HCT116 (cell line): ENCODE results near the gene RABGGTA. TPM values are rescaled to one million over a fixed set of nuclear protein-coding genes. Genes with fewer than 3 reads are reported as not detected.

ENCODE experiments used
- ATAC-seq: fragments of 200-7000 bp; cut with Tn5 transposase; 2 replicates; pipeline ENCODE4 v1.9.1; 2020; ENCODE audit warnings: mild to moderate bottlenecking, moderate library complexity
- BruUV-seq: library from RNA; stranded (reverse); fragments of 400-500 nt; replicated peaks from 2 replicates; lab custom pipeline; 2021; lab: Mats Ljungman, UMichigan
- CTCF ChIA-PET: fragments of 300-600 bp; sonication (Branson Sonifier 250); formaldehyde crosslinking; loops from one replicate; lab custom pipeline; 2021; ENCODE audit warnings: antibody characterized with exemption; lab: Charles Lee
- POLR2A ChIA-PET: fragments of 300-600, 350-600 bp; sonication (Branson Sonifier 250); formaldehyde crosslinking; loops from one replicate; lab custom pipeline; 2021; ENCODE audit warnings: antibody characterized with exemption; lab: Charles Lee
- RAD21 ChIA-PET, 2 experiments: fragments of 300-600 bp; sonication (Branson Sonifier 250); formaldehyde crosslinking; loops; one replicate each; lab custom pipeline; 2023; ENCODE audit warnings: low total read pairs in 2 of 2; ENCODE audit not compliant: uncharacterized antibody in 2 of 2, unreplicated experiment in 2 of 2, low non-redundant PET in 1 of 2; lab: Charles Lee
- DNase-seq: peaks from one replicate; pipeline ENCODE4 v3.0.0-alpha.2; 2010; ENCODE audit warnings: low read depth, low spot score
- H2AFZ ChIP-seq: fragments of 200-600 bp; shearing (Covaris generic), sonication (generic); 2 replicates; pipeline ENCODE4 v1.6.1; 2017; ENCODE audit warnings: low read depth, mixed run types, mixed read lengths, antibody characterized with exemption, low read length; ENCODE audit not compliant: poor library complexity, severe bottlenecking
- H3K27ac ChIP-seq: 2 replicates; pipeline ENCODE4 v1.5.1; 2012; ENCODE audit warnings: low read depth, low read length
- H3K27me3 ChIP-seq: fragments of 200-600 bp; sonication (generic); 2 replicates; pipeline ENCODE4 v1.6.1; 2016; ENCODE audit warnings: mixed run types, low read length, mixed read lengths; ENCODE audit not compliant: insufficient read depth
- H3K36me3 ChIP-seq, 2 experiments: fragments of 200-500 bp in 1 of 2; fragments of 200-600 bp in 1 of 2; sonication (Bioruptor generic) in 1 of 2; sonication (generic) in 1 of 2; 2 replicates each; pipeline versions ENCODE4 v1.5.1 to v1.6.1; 2014 to 2016; ENCODE audit warnings: low read length in 2 of 2, inconsistent platforms in 1 of 2, mixed read lengths in 1 of 2, mixed run types in 1 of 2; ENCODE audit not compliant: insufficient read depth in 2 of 2, control insufficient read depth in 1 of 2
- H3K4me1 ChIP-seq, 2 experiments: fragments of 200-600 bp in 1 of 2; sonication (generic) in 1 of 2; 2 replicates each; pipeline versions ENCODE4 v1.5.1 to v1.6.1; 2012 to 2017; ENCODE audit warnings: low read length in 2 of 2, inconsistent platforms in 1 of 2, mild to moderate bottlenecking in 1 of 2, mixed read lengths in 1 of 2, mixed run types in 1 of 2, moderate library complexity in 1 of 2; ENCODE audit not compliant: insufficient read depth in 2 of 2, control insufficient read depth in 1 of 2
- H3K4me2 ChIP-seq: fragments of 200-600 bp; sonication (generic); 2 replicates; pipeline ENCODE4 v1.6.1; 2017; ENCODE audit warnings: mixed run types, low read length, mixed read lengths
- H3K4me3 ChIP-seq, 2 experiments: fragments of 200-600 bp in 1 of 2; sonication (generic) in 1 of 2; replicated peaks in 1 of 2; 2 replicates each; pipeline ENCODE4 v1.5.1; 2011 to 2016; ENCODE audit warnings: low read length in 2 of 2, control low read depth in 1 of 2, low read depth in 1 of 2, mild to moderate bottlenecking in 1 of 2, mixed read lengths in 1 of 2, mixed run types in 1 of 2
- H3K79me2 ChIP-seq: fragments of 200-600 bp; sonication (generic); 2 replicates; pipeline ENCODE4 v1.6.1; 2017; ENCODE audit warnings: mild to moderate bottlenecking, mixed run types, low read length, moderate library complexity, mixed read lengths; ENCODE audit not compliant: insufficient read depth
- H3K9ac ChIP-seq: fragments of 200-600 bp; sonication (generic); 2 replicates; pipeline ENCODE4 v1.6.1; 2016; ENCODE audit warnings: low read length, mixed read lengths
- H3K9me2 ChIP-seq: fragments of 200-600 bp; sonication (generic), shearing (Covaris generic); 2 replicates; pipeline ENCODE4 v1.6.1; 2017; ENCODE audit warnings: mixed run types, mild to moderate bottlenecking, moderate library complexity; ENCODE audit not compliant: insufficient read depth
- H3K9me3 ChIP-seq, 2 experiments: fragments of 200-500 bp in 1 of 2; fragments of 200-600 bp in 1 of 2; sonication (Bioruptor generic) in 1 of 2; sonication (generic) in 1 of 2; 2 replicates each; pipeline ENCODE4 v1.6.1; 2014 to 2017; ENCODE audit warnings: low read length in 2 of 2, mixed read lengths in 2 of 2, inconsistent platforms in 1 of 2, low read depth in 1 of 2, mild to moderate bottlenecking in 1 of 2, mixed run types in 1 of 2, moderate library complexity in 1 of 2; ENCODE audit not compliant: control insufficient read depth in 1 of 2, insufficient read depth in 1 of 2
- H4K20me1 ChIP-seq: fragments of 200-600 bp; sonication (generic), shearing (Covaris generic); 2 replicates; pipeline ENCODE4 v1.6.1; 2017; ENCODE audit warnings: mixed run types, mild to moderate bottlenecking, moderate library complexity; ENCODE audit not compliant: insufficient read depth
- CEBPB ChIP-seq: IDR thresholded peaks from 2 replicates; pipeline ENCODE4 v1.6.1; 2012; ENCODE audit warnings: low read depth
- ELF1 ChIP-seq: IDR thresholded peaks from 2 replicates; pipeline ENCODE4 v1.6.1; 2012; ENCODE audit warnings: low read depth, borderline replicate concordance
- EZH2 ChIP-seq: fragments of 200-600 bp; sonication (generic); IDR thresholded peaks from 2 replicates; pipeline ENCODE4 v1.6.1; 2017; ENCODE audit warnings: antibody characterized with exemption, mixed run types
- EZH2phosphoT487 ChIP-seq: fragments of 200-600 bp; IDR thresholded peaks from 2 replicates; pipeline ENCODE4 v1.6.1; 2018; ENCODE audit warnings: antibody characterized with exemption, borderline replicate concordance
- FOSL1 ChIP-seq: IDR thresholded peaks from 2 replicates; pipeline ENCODE4 v1.6.1; 2012; ENCODE audit warnings: low read depth
- JUND ChIP-seq: IDR thresholded peaks from 2 replicates; pipeline ENCODE4 v1.6.1; 2012
- POLR2AphosphoS5 ChIP-seq: IDR thresholded peaks from 2 replicates; pipeline ENCODE4 v1.6.1; 2011; ENCODE audit warnings: mild to moderate bottlenecking, low read depth, low read length, moderate library complexity
- RAD21 ChIP-seq: IDR thresholded peaks from 2 replicates; pipeline ENCODE4 v1.6.1; 2012; ENCODE audit warnings: low read depth, mild to moderate bottlenecking
- SIN3A ChIP-seq: IDR thresholded peaks from 2 replicates; pipeline ENCODE4 v1.6.1; 2012; ENCODE audit warnings: low read depth
- SRF ChIP-seq: IDR thresholded peaks from 2 replicates; pipeline ENCODE4 v1.6.1; 2012; ENCODE audit warnings: low read depth
- YY1 ChIP-seq: IDR thresholded peaks from 2 replicates; pipeline ENCODE4 v1.6.1; 2011; ENCODE audit warnings: low read length, low read depth, moderate library complexity, mild to moderate bottlenecking; ENCODE audit not compliant: insufficient replicate concordance; ENCODE audit errors: extremely low read depth
- ZNF274 ChIP-seq: fragments of 200-500 bp; sonication (Bioruptor generic); IDR thresholded peaks from 2 replicates; pipeline ENCODE4 v1.6.1; 2014; ENCODE audit warnings: mild to moderate bottlenecking, low read depth, low read length, inconsistent platforms
- intact Hi-C: fragments of 100-400 bp; cut with micrococcal nuclease; formaldehyde crosslinking; loops from 2 replicates; pipeline ENCODE4 v1.10.0; 2022
- total RNA-seq: library from RNA; stranded (reverse); gene quantifications from one replicate; pipeline ENCODE4 v1.2.1, GENCODE V29; 2021; ENCODE audit not compliant: unreplicated experiment
- TF ChIP-seq, protein P1 (sequence below): IDR thresholded peaks from 2 replicates; pipeline ENCODE4 v1.6.1; 2012
- TF ChIP-seq, protein P2 (sequence below): IDR thresholded peaks from 2 replicates; pipeline ENCODE4 v1.6.1; 2012; ENCODE audit warnings: low read depth
- TF ChIP-seq, protein P3 (sequence below): IDR thresholded peaks from 2 replicates; pipeline ENCODE4 v1.6.1; 2012

The RABGGTA gene
- total RNA-seq, 1 experiment from 2014 or later: 40.8 TPM

DNA sequence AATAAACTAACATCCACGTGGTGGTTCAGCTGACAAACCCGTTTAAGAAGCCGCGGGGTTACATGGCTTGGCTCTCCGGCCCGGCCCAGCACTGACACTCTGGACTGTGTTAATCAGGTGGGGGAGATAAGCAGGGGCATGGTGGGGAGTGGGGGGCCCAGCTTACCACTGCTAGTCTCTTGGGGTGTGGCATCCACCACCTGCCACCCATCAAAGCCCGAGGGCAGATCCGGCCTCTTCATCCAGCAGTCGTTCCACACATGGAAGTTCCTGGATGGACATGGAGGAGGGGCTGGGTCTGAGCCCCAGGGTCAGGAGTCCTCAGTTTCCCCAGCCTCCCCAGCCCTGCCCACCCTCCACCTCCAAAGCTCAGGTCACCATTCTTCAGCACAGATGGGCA, 13.3 kb downstream of the RABGGTA start:
- DNase-seq (no peak), ATAC-seq (no peak)
- Histone ChIP-seq H2AFZ (no peak overlapping the region), H3K9me2 (no peaks in the 10 kb centered on the region), H4K20me1 (no peaks in the 10 kb centered on the region), H3K9me3 (no peaks in the 10 kb centered on the region), H3K36me3 (no peaks in the 10 kb centered on the region; a peak in 1 of 4 replicates), H3K27me3 (no peaks in the 10 kb centered on the region), H3K4me1 (peaks cover 10 to 14% of the 10 kb centered on the region in 2 experiments), H3K4me3 (no peak overlapping the region), H3K27ac (no peak overlapping the region), H3K4me2 (no peak overlapping the region), H3K9ac (no peak overlapping the region), H3K79me2 (no peaks in the 10 kb centered on the region)
- ChIA-PET RAD21 (no interaction called here), CTCF (interaction anchor here (1.0 to 1.1 kb wide), 2 partner anchors 13 to 50 kb away, joined by 3 read pairs; partner anchors contain the start of genes CIDEB and RABGGTA), POLR2A (no interaction called here)
- BruUV-seq: no TSS peak
- intact Hi-C loops: no loop called here
- TF ChIP-seq JUND: no peak
- TF ChIP-seq POLR2AphosphoS5: no peak
- TF ChIP-seq EZH2phosphoT487: no peak
- no peak for TF ChIP-seq EZH2
- TF ChIP-seq YY1: no peak
- TF ChIP-seq SIN3A: no peak
- no peak for TF ChIP-seq ZNF274
- no peak for TF ChIP-seq FOSL1
- TF ChIP-seq, protein P1, sequence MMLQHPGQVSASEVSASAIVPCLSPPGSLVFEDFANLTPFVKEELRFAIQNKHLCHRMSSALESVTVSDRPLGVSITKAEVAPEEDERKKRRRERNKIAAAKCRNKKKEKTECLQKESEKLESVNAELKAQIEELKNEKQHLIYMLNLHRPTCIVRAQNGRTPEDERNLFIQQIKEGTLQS: no peak
- TF ChIP-seq, protein P2, sequence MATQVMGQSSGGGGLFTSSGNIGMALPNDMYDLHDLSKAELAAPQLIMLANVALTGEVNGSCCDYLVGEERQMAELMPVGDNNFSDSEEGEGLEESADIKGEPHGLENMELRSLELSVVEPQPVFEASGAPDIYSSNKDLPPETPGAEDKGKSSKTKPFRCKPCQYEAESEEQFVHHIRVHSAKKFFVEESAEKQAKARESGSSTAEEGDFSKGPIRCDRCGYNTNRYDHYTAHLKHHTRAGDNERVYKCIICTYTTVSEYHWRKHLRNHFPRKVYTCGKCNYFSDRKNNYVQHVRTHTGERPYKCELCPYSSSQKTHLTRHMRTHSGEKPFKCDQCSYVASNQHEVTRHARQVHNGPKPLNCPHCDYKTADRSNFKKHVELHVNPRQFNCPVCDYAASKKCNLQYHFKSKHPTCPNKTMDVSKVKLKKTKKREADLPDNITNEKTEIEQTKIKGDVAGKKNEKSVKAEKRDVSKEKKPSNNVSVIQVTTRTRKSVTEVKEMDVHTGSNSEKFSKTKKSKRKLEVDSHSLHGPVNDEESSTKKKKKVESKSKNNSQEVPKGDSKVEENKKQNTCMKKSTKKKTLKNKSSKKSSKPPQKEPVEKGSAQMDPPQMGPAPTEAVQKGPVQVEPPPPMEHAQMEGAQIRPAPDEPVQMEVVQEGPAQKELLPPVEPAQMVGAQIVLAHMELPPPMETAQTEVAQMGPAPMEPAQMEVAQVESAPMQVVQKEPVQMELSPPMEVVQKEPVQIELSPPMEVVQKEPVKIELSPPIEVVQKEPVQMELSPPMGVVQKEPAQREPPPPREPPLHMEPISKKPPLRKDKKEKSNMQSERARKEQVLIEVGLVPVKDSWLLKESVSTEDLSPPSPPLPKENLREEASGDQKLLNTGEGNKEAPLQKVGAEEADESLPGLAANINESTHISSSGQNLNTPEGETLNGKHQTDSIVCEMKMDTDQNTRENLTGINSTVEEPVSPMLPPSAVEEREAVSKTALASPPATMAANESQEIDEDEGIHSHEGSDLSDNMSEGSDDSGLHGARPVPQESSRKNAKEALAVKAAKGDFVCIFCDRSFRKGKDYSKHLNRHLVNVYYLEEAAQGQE: no peak
- TF ChIP-seq, protein P3, sequence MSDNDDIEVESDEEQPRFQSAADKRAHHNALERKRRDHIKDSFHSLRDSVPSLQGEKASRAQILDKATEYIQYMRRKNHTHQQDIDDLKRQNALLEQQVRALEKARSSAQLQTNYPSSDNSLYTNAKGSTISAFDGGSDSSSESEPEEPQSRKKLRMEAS: no peak
- no peak for TF ChIP-seq RAD21
- no peak for TF ChIP-seq CEBPB
- TF ChIP-seq SRF: no peak
- no peak for TF ChIP-seq ELF1
